Left cardiac atrium (tissue), 2 donors: ENCODE results near the gene AGAP6. TPM values are rescaled to one million over a fixed set of nuclear protein-coding genes. Genes with fewer than 3 reads are reported as not detected.

Source experiments
- total RNA-seq, 2 donors: library from RNA; stranded (reverse); fragmentation: NEBNext Ultra II Directional; extraction: Animal tissue kit (Norgen Biotek cat#: 25700); gene quantifications; one replicate each; pipeline ENCODE4 v1.2.1, GENCODE V29; 2021
- donor health status: DM: no; HTN: yes; CAD: no; lungs with severe emphysema.
- donor health status: DM: yes; HTN: yes; CAD: no.

AGAP6 gene
- total RNA-seq, 2 donors from 2014 or later = 4.3 to 7.2 TPM

Other genes with a start within 250 kb of the AGAP6 start
- 1 to 10 TPM; 3.4 to 4.2 TPM for gene OGDHL, start 226.1 kb upstream of the AGAP6 start, total RNA-seq
- 10 to 100 TPM; 20.7 to 26.0 TPM for gene PARG, start 46.4 kb upstream of the AGAP6 start, total RNA-seq
- gene TIMM23B, start 46.4 kb upstream of the AGAP6 start, total RNA-seq = 10 to 100 TPM; 11.1 to 20.7 TPM
- 10 to 100 TPM; 79.8 to 87.8 TPM for gene WASHC2A, start 79.5 kb downstream of the AGAP6 start, total RNA-seq